Measurements from ENCODE around the gene PCAT7.

Gene PCAT7

GRCh38 chr9:94603259-94604160 is 48.6 kb downstream of the PCAT7 start:
- Histone ChIP-seq H3K9me3 (ENCODE audit: insufficient read depth, low read length) (no peaks in the 10 kb centered on the region), H3K9ac (ENCODE audit: insufficient read length, low read depth) (no peak overlapping the region), H3K36me3 (ENCODE audit: insufficient read depth, insufficient read length, low read length) (no peaks in the 10 kb centered on the region), H3K27me3 (ENCODE audit: insufficient read depth, insufficient read length) (peaks cover 13% of the 10 kb centered on the region), H3K4me3 (ENCODE audit: insufficient read length, low read depth) (no peak overlapping the region), H3K4me1 (ENCODE audit: insufficient read depth, insufficient read length) (peaks cover 6% of the 10 kb centered on the region)
- TF ChIP-seq SUZ12 (IDR thresholded peaks at IDR 0.05; ENCODE audit: extremely low read depth, insufficient read depth, insufficient read length) (no peak), ZNF274 (IDR thresholded peaks at IDR 0.05; ENCODE audit: low read depth, low read length) (no peak), YY1 (IDR thresholded peaks at IDR 0.05; ENCODE audit: insufficient read depth, insufficient read length) (no peak)
- peak; percentile 54 for DNase-seq (ENCODE audit: low read depth, low spot score)

DNA sequence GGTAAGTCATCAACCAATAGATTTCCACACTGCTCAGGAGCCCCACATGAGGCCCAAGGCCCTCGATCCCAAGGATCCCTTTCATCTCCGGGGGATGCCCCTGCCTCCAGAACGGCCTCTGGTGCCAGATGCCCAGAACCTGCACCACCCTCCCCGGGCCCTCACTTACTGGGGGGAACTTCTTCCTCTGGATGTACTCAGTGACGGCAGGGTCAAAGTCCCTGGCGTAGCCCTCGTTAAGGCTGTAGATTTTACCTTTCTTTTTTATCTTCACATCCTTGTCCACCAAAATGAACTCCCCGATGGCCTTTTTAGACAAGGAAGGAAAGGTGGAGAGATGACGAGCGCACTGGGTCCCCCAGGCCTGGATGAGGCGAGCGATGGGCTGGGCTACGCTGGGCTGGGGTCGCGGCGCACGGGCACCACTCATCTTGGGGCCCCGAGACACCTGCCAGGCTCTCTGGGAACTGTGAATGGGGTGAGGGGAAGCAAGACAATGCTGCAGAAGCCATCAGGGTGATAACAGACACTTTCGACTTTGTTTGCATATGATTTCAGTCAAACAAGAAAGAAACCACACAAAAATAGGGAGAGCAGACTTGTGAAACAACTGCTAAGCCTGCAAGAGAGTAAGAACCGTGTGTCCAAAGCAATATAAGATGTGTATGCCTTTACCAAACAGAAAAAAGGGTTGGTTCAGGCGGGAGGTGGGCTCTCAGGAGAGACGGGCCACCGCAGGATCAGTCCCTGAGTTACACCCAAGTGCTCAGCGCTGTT is 52.0 kb downstream of the PCAT7 start:
- H3K4me1 ChIP-seq (ENCODE audit: insufficient read depth, insufficient read length) = peaks cover 6% of the 10 kb centered on the region
- no peaks in the 10 kb centered on the region for H3K9me3 ChIP-seq (ENCODE audit: insufficient read depth, low read length)
- peaks cover 13% of the 10 kb centered on the region for H3K27me3 ChIP-seq (ENCODE audit: insufficient read depth, insufficient read length)
- H3K9ac ChIP-seq (ENCODE audit: insufficient read length, low read depth) = no peak overlapping the region
- no peak overlapping the region for H3K4me3 ChIP-seq (ENCODE audit: insufficient read length, low read depth)
- TF ChIP-seq ZNF274 (IDR thresholded peaks at IDR 0.05; ENCODE audit: low read depth, low read length) (no peak), SUZ12 (IDR thresholded peaks at IDR 0.05; ENCODE audit: extremely low read depth, insufficient read depth, insufficient read length) (no peak), YY1 (IDR thresholded peaks at IDR 0.05; ENCODE audit: insufficient read depth, insufficient read length) (no peak)
- no peak for DNase-seq (ENCODE audit: low read depth, low spot score)
- H3K36me3 ChIP-seq (ENCODE audit: insufficient read depth, insufficient read length, low read length) = no peaks in the 10 kb centered on the region

GRCh38 chr9:94607423-94607691 is 52.5 kb downstream of the PCAT7 start:
- peaks cover 13% of the 10 kb centered on the region for H3K27me3 ChIP-seq (ENCODE audit: insufficient read depth, insufficient read length)
- H3K9ac ChIP-seq (ENCODE audit: insufficient read length, low read depth) = no peak overlapping the region
- no peak overlapping the region for H3K4me3 ChIP-seq (ENCODE audit: insufficient read length, low read depth)
- H3K36me3 ChIP-seq (ENCODE audit: insufficient read depth, insufficient read length, low read length) = no peaks in the 10 kb centered on the region
- TF ChIP-seq SUZ12 (IDR thresholded peaks at IDR 0.05; ENCODE audit: extremely low read depth, insufficient read depth, insufficient read length) = no peak
- TF ChIP-seq ZNF274 (IDR thresholded peaks at IDR 0.05; ENCODE audit: low read depth, low read length) = no peak
- no peak for TF ChIP-seq YY1 (IDR thresholded peaks at IDR 0.05; ENCODE audit: insufficient read depth, insufficient read length)
- DNase-seq (ENCODE audit: low read depth, low spot score) = no peak
- H3K4me1 ChIP-seq (ENCODE audit: insufficient read depth, insufficient read length) = peaks cover 6% of the 10 kb centered on the region
- no peaks in the 10 kb centered on the region for H3K9me3 ChIP-seq (ENCODE audit: insufficient read depth, low read length)

- no peak overlapping the region for H3K9ac ChIP-seq (ENCODE audit: insufficient read length, low read depth)
- H3K36me3 ChIP-seq (ENCODE audit: insufficient read depth, insufficient read length, low read length) = no peaks in the 10 kb centered on the region
- TF ChIP-seq YY1 (IDR thresholded peaks at IDR 0.05; ENCODE audit: insufficient read depth, insufficient read length) (no peak), ZNF274 (IDR thresholded peaks at IDR 0.05; ENCODE audit: low read depth, low read length) (no peak), SUZ12 (IDR thresholded peaks at IDR 0.05; ENCODE audit: extremely low read depth, insufficient read depth, insufficient read length) (no peak)
- H3K9me3 ChIP-seq (ENCODE audit: insufficient read depth, low read length) = no peaks in the 10 kb centered on the region
- peaks cover 13% of the 10 kb centered on the region for H3K27me3 ChIP-seq (ENCODE audit: insufficient read depth, insufficient read length)
- no peak overlapping the region for H3K4me3 ChIP-seq (ENCODE audit: insufficient read length, low read depth)
- peaks cover 4% of the 10 kb centered on the region for H3K4me1 ChIP-seq (ENCODE audit: insufficient read depth, insufficient read length)
- DNase-seq (ENCODE audit: low read depth, low spot score) = no peak
Measured at GRCh38 chr9:94610181-94610606, 55.3 kb downstream of the PCAT7 start.

- peaks cover 4% of the 10 kb centered on the region for H3K27me3 ChIP-seq (ENCODE audit: insufficient read depth, insufficient read length)
- TF ChIP-seq YY1 (IDR thresholded peaks at IDR 0.05; ENCODE audit: insufficient read depth, insufficient read length) = no peak
- TF ChIP-seq ZNF274 (IDR thresholded peaks at IDR 0.05; ENCODE audit: low read depth, low read length) = no peak
- no peak for TF ChIP-seq SUZ12 (IDR thresholded peaks at IDR 0.05; ENCODE audit: extremely low read depth, insufficient read depth, insufficient read length)
- no peak for DNase-seq (ENCODE audit: low read depth, low spot score)
- no peaks in the 10 kb centered on the region for H3K9me3 ChIP-seq (ENCODE audit: insufficient read depth, low read length)
- H3K36me3 ChIP-seq (ENCODE audit: insufficient read depth, insufficient read length, low read length) = no peaks in the 10 kb centered on the region
- no peak overlapping the region for H3K9ac ChIP-seq (ENCODE audit: insufficient read length, low read depth)
- peaks cover 4% of the 10 kb centered on the region for H3K4me1 ChIP-seq (ENCODE audit: insufficient read depth, insufficient read length)
- H3K4me3 ChIP-seq (ENCODE audit: insufficient read length, low read depth) = no peak overlapping the region
Measured at GRCh38 chr9:94611638-94612068, 56.8 kb downstream of the PCAT7 start.

DNA sequence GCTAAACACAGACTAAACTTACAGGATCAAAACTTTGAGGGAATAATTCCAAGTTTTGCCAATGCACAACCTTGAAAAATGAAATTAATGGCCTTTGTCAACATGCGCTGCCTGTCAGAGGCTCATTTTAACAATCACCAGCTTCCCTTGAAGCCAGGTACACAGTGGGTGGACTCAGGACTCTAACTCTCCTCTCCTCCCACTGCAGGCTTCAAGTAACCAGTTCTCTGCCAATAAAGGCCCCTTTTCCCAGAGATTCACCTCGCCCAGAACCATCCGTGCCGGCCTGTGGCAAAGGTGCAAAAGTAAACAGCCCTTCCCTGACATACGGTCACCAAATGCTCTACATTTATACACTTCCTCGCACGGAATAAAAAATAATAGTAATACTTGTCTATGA is 57.2 kb downstream of the PCAT7 start:
- DNase-seq (ENCODE audit: low read depth, low spot score) = no peak
- H3K9ac ChIP-seq (ENCODE audit: insufficient read length, low read depth) = no peak overlapping the region
- H3K4me1 ChIP-seq (ENCODE audit: insufficient read depth, insufficient read length) = peaks cover 4% of the 10 kb centered on the region
- no peak for TF ChIP-seq YY1 (IDR thresholded peaks at IDR 0.05; ENCODE audit: insufficient read depth, insufficient read length)
- no peak for TF ChIP-seq SUZ12 (IDR thresholded peaks at IDR 0.05; ENCODE audit: extremely low read depth, insufficient read depth, insufficient read length)
- TF ChIP-seq ZNF274 (IDR thresholded peaks at IDR 0.05; ENCODE audit: low read depth, low read length) = no peak
- H3K4me3 ChIP-seq (ENCODE audit: insufficient read length, low read depth) = no peak overlapping the region
- no peaks in the 10 kb centered on the region for H3K27me3 ChIP-seq (ENCODE audit: insufficient read depth, insufficient read length)
- H3K36me3 ChIP-seq (ENCODE audit: insufficient read depth, insufficient read length, low read length) = no peaks in the 10 kb centered on the region
- H3K9me3 ChIP-seq (ENCODE audit: insufficient read depth, low read length) = no peaks in the 10 kb centered on the region

DNA sequence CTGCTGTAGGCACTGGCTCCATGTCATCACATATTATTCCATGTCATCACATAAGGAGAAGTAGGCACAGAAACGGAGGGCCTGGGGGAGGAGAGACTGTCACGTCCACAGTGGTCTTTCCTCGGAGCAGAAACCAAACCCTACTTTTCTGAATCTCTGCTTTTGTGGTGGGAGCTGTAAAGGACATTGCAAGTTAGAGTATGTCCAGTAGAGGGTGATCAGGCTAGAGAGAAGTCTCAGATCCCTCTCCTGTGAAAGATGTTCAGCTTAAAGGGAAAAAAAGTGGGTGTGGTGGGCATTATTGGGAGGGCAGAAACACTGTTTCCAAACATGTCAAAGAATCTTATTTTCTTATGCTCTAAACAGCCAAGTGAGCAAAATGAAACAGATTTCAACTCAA is 58.1 kb downstream of the PCAT7 start:
- Histone ChIP-seq H3K36me3 (ENCODE audit: insufficient read depth, insufficient read length, low read length) (no peaks in the 10 kb centered on the region), H3K27me3 (ENCODE audit: insufficient read depth, insufficient read length) (no peaks in the 10 kb centered on the region), H3K9ac (ENCODE audit: insufficient read length, low read depth) (no peak overlapping the region), H3K9me3 (ENCODE audit: insufficient read depth, low read length) (no peaks in the 10 kb centered on the region), H3K4me1 (ENCODE audit: insufficient read depth, insufficient read length) (no peaks in the 10 kb centered on the region), H3K4me3 (ENCODE audit: insufficient read length, low read depth) (no peak overlapping the region)
- TF ChIP-seq ZNF274 (IDR thresholded peaks at IDR 0.05; ENCODE audit: low read depth, low read length) (no peak), SUZ12 (IDR thresholded peaks at IDR 0.05; ENCODE audit: extremely low read depth, insufficient read depth, insufficient read length) (no peak)
- DNase-seq (ENCODE audit: low read depth, low spot score) = no peak
